Neural cell (in vitro differentiated cells): Measurements from ENCODE around the gene DMTF1. TPM values are rescaled to one million over a fixed set of nuclear protein-coding genes. Genes with fewer than 3 reads are reported as not detected.

Experiments used
- H2AFZ ChIP-seq: fragments of 200-600, 300-800 bp; sonication (generic), shearing (Covaris generic); 2 replicates; pipeline ENCODE4 v1.6.0; 2014; ENCODE audit warnings: low read depth, mild to moderate bottlenecking, antibody characterized with exemption, low read length, moderate library complexity
- H3F3A ChIP-seq: fragments of 200-600 bp; shearing (Covaris generic); 2 replicates; pipeline ENCODE4 v1.6.1; 2016; ENCODE audit warnings: mild to moderate bottlenecking, moderate library complexity, mixed read lengths, antibody characterized with exemption, low read length; ENCODE audit not compliant: insufficient read depth, poor library complexity, severe bottlenecking
- H3K27ac ChIP-seq: fragments of 200-600, 300-800 bp; sonication (generic), shearing (Covaris generic); 2 replicates; pipeline ENCODE4 v1.5.1; 2014; ENCODE audit warnings: mild to moderate bottlenecking, low read length, moderate library complexity
- H3K27me3 ChIP-seq: fragments of 300-800, 200-600 bp; sonication (generic), shearing (Covaris generic); 2 replicates; pipeline ENCODE4 v1.6.0; 2014; ENCODE audit warnings: mild to moderate bottlenecking, low read depth, low read length, moderate library complexity; ENCODE audit not compliant: insufficient read depth
- H3K36me3 ChIP-seq: fragments of 300-800, 200-600 bp; sonication (generic), shearing (Covaris generic); 2 replicates; pipeline ENCODE4 v1.5.1; 2014; ENCODE audit warnings: mild to moderate bottlenecking, antibody characterized with exemption, low read length, moderate library complexity; ENCODE audit not compliant: insufficient read depth
- H3K4me2 ChIP-seq: fragments of 300-800, 200-600 bp; sonication (generic), shearing (Covaris generic); 2 replicates; pipeline ENCODE4 v1.6.0; 2014; ENCODE audit warnings: mild to moderate bottlenecking, low read length
- H3K4me3 ChIP-seq: fragments of 300-800, 200-600 bp; sonication (generic), shearing (Covaris generic); 2 replicates; pipeline ENCODE4 v1.5.1; 2014; ENCODE audit warnings: mild to moderate bottlenecking, low read length, moderate library complexity
- H3K79me2 ChIP-seq: fragments of 200-600 bp; shearing (Covaris generic); replicated peaks from 2 replicates; pipeline ENCODE4 v1.6.0; 2014; ENCODE audit warnings: mild to moderate bottlenecking, low read length, moderate library complexity; ENCODE audit not compliant: insufficient read depth
- H3K9ac ChIP-seq: fragments of 300-800, 200-600 bp; sonication (generic), shearing (Covaris generic); 2 replicates; pipeline ENCODE4 v1.6.1; 2016; ENCODE audit warnings: mild to moderate bottlenecking, low read length, mixed read lengths
- H3K9me2 ChIP-seq: fragments of 200-600 bp; shearing (Covaris generic); 2 replicates; pipeline ENCODE4 v1.6.1; 2016; ENCODE audit warnings: mild to moderate bottlenecking, low read length, mixed read lengths; ENCODE audit not compliant: insufficient read depth
- H3K9me3 ChIP-seq: fragments of 200-600, 300-800 bp; sonication (generic), shearing (Covaris generic); 2 replicates; pipeline ENCODE4 v1.6.1; 2016; ENCODE audit warnings: mild to moderate bottlenecking, mixed run types, low read length, moderate library complexity, mixed read lengths
- H4K20me1 ChIP-seq: fragments of 200-600 bp; shearing (Covaris generic); 2 replicates; pipeline ENCODE4 v1.6.1; 2016; ENCODE audit warnings: mild to moderate bottlenecking, mixed run types; ENCODE audit not compliant: insufficient read depth
- EP300 ChIP-seq: fragments of 450-650 bp; conservative IDR thresholded peaks from 2 replicates; pipeline ENCODE4 v1.6.1; 2014; ENCODE audit warnings: antibody characterized with exemption, mild to moderate bottlenecking, moderate library complexity; ENCODE audit not compliant: poor library complexity, severe bottlenecking
- EZH2 ChIP-seq: fragments of 200-600, 300-800 bp; shearing (Covaris generic), sonication (generic); IDR thresholded peaks from 2 replicates; pipeline ENCODE4 v1.6.1; 2014; ENCODE audit warnings: antibody characterized with exemption, low read length, borderline replicate concordance, mild to moderate bottlenecking; ENCODE audit not compliant: insufficient read depth, poor library complexity, severe bottlenecking
- MXI1 ChIP-seq: fragments of 450-650 bp; conservative IDR thresholded peaks from 2 replicates; pipeline ENCODE4 v1.6.1; 2014; ENCODE audit warnings: antibody characterized with exemption, mild to moderate bottlenecking; ENCODE audit not compliant: poor library complexity, severe bottlenecking
- POLR2AphosphoS5 ChIP-seq: IDR thresholded peaks from 2 replicates; pipeline ENCODE4 v1.6.1; 2012
- RAD21 ChIP-seq: fragments of 450-650 bp; conservative IDR thresholded peaks from 2 replicates; pipeline ENCODE4 v1.6.1; 2014; ENCODE audit warnings: antibody characterized with exemption, mild to moderate bottlenecking, moderate library complexity
- SMC3 ChIP-seq: fragments of 450-650 bp; conservative IDR thresholded peaks from 2 replicates; pipeline ENCODE4 v1.6.1; 2014; ENCODE audit warnings: antibody characterized with exemption, mild to moderate bottlenecking, moderate library complexity; ENCODE audit not compliant: poor library complexity
- TAF1 ChIP-seq: IDR thresholded peaks from 2 replicates; pipeline ENCODE4 v1.6.1; 2012; ENCODE audit warnings: low read depth
- polyA plus RNA-seq: library from polyadenylated mRNA; depleted of rRNA; stranded (reverse); fragments of >200 nt; gene quantifications from 2 replicates; pipeline ENCODE4 v1.2.3, GENCODE V29; 2014
- TF ChIP-seq, protein P1 (sequence below): IDR thresholded peaks from 2 replicates; pipeline ENCODE4 v1.6.1; 2012; ENCODE audit warnings: borderline replicate concordance
- TF ChIP-seq, protein P2 (sequence below): fragments of 450-650 bp; IDR thresholded peaks from 2 replicates; pipeline ENCODE4 v1.5.1; 2014; ENCODE audit warnings: antibody characterized with exemption, mild to moderate bottlenecking, moderate library complexity; ENCODE audit not compliant: poor library complexity, severe bottlenecking

Gene DMTF1
- polyA plus RNA-seq, 1 donor from 2014 or later = 314 TPM

DNA sequence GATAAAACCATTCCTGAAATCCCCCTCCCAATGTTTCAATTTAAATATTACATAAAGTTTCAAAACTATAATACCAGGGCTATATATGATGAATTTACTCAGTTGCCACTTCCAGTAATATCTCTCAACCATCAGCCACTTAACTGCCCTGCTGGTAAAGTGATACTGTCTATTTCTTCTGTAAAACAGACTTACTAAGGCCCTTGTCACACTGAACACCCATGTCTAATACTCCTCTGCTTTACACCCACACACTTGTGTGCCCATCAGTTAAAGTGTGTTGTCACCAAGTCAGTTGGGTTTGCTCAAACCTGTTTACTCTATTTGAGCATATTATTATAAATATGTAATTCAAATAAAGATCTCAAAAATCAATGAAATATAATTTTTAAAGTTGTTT, 29.1 kb upstream of the DMTF1 start:
- no peaks in the 10 kb centered on the region for H3K79me2 ChIP-seq
- no peak overlapping the region for H3K4me2 ChIP-seq
- no peak overlapping the region for H3K9ac ChIP-seq
- no peak overlapping the region for H2AFZ ChIP-seq
- no peaks in the 10 kb centered on the region for H3K36me3 ChIP-seq
- H3K9me3 ChIP-seq = no peaks in the 10 kb centered on the region
- H4K20me1 ChIP-seq = no peaks in the 10 kb centered on the region
- H3K4me3 ChIP-seq = no peak overlapping the region
- H3K27me3 ChIP-seq = no peaks in the 10 kb centered on the region
- no peak overlapping the region for H3K27ac ChIP-seq
- H3K9me2 ChIP-seq = no peaks in the 10 kb centered on the region
- H3F3A ChIP-seq = no peaks in the 10 kb centered on the region
- TF ChIP-seq, protein P1, sequence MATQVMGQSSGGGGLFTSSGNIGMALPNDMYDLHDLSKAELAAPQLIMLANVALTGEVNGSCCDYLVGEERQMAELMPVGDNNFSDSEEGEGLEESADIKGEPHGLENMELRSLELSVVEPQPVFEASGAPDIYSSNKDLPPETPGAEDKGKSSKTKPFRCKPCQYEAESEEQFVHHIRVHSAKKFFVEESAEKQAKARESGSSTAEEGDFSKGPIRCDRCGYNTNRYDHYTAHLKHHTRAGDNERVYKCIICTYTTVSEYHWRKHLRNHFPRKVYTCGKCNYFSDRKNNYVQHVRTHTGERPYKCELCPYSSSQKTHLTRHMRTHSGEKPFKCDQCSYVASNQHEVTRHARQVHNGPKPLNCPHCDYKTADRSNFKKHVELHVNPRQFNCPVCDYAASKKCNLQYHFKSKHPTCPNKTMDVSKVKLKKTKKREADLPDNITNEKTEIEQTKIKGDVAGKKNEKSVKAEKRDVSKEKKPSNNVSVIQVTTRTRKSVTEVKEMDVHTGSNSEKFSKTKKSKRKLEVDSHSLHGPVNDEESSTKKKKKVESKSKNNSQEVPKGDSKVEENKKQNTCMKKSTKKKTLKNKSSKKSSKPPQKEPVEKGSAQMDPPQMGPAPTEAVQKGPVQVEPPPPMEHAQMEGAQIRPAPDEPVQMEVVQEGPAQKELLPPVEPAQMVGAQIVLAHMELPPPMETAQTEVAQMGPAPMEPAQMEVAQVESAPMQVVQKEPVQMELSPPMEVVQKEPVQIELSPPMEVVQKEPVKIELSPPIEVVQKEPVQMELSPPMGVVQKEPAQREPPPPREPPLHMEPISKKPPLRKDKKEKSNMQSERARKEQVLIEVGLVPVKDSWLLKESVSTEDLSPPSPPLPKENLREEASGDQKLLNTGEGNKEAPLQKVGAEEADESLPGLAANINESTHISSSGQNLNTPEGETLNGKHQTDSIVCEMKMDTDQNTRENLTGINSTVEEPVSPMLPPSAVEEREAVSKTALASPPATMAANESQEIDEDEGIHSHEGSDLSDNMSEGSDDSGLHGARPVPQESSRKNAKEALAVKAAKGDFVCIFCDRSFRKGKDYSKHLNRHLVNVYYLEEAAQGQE = no peak
- TF ChIP-seq RAD21 = no peak
- TF ChIP-seq EP300 = no peak
- TF ChIP-seq SMC3 = no peak
- TF ChIP-seq POLR2AphosphoS5 = no peak
- no peak for TF ChIP-seq MXI1
- TF ChIP-seq EZH2 = no peak
- TF ChIP-seq, protein P2, sequence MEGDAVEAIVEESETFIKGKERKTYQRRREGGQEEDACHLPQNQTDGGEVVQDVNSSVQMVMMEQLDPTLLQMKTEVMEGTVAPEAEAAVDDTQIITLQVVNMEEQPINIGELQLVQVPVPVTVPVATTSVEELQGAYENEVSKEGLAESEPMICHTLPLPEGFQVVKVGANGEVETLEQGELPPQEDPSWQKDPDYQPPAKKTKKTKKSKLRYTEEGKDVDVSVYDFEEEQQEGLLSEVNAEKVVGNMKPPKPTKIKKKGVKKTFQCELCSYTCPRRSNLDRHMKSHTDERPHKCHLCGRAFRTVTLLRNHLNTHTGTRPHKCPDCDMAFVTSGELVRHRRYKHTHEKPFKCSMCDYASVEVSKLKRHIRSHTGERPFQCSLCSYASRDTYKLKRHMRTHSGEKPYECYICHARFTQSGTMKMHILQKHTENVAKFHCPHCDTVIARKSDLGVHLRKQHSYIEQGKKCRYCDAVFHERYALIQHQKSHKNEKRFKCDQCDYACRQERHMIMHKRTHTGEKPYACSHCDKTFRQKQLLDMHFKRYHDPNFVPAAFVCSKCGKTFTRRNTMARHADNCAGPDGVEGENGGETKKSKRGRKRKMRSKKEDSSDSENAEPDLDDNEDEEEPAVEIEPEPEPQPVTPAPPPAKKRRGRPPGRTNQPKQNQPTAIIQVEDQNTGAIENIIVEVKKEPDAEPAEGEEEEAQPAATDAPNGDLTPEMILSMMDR = no peak

DNA sequence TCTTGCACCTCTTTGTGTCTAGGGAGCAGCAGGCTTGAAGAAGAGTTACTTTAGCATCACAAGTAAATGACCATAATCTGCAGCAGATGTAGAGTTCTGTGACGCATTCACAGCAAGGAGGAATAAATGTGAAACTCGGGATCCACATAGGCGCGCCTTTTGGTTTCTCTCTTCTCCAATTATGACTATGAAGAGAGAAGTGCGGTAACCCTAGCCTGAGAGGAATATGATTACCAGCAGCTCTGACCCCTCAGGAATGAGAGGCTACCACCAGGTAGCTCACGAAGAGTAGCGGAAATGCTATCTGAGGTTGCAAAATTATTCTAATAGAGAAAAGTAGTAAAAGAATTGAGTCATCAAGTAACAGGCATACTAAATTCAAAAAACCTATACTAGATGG, 25.2 kb upstream of the DMTF1 start:
- Histone ChIP-seq H3K9ac (no peak overlapping the region), H4K20me1 (no peaks in the 10 kb centered on the region), H3K79me2 (no peaks in the 10 kb centered on the region), H2AFZ (no peak overlapping the region), H3K4me2 (no peak overlapping the region), H3F3A (peaks cover 4% of the 10 kb centered on the region), H3K27me3 (no peaks in the 10 kb centered on the region), H3K27ac (no peak overlapping the region), H3K36me3 (no peaks in the 10 kb centered on the region), H3K4me3 (no peak overlapping the region), H3K9me3 (no peaks in the 10 kb centered on the region), H3K9me2 (no peaks in the 10 kb centered on the region)
- TF ChIP-seq RAD21 = no peak
- TF ChIP-seq, protein P1 = no peak
- TF ChIP-seq MXI1 = no peak
- TF ChIP-seq TAF1 = no peak
- TF ChIP-seq POLR2AphosphoS5 = no peak
- no peak for TF ChIP-seq SMC3
- TF ChIP-seq EZH2 = no peak
- TF ChIP-seq EP300 = no peak
- TF ChIP-seq, protein P2 = no peak
